NB4 (cell line): ENCODE results near the gene CD38.

Experiments
- CTCF ChIP-seq: IDR thresholded peaks from one replicate; pipeline ENCODE4 v1.5.1; 2012; ENCODE audit warnings: low read depth, low read length
- MAX ChIP-seq: IDR thresholded peaks from 2 replicates; pipeline ENCODE4 v1.6.1; 2011; ENCODE audit warnings: low read depth, low read length
- MYC ChIP-seq: IDR thresholded peaks from 2 replicates; pipeline ENCODE4 v1.6.1; 2011; ENCODE audit warnings: low read depth, low read length
- POLR2A ChIP-seq: IDR thresholded peaks from 2 replicates; pipeline ENCODE4 v1.6.1; 2011; ENCODE audit warnings: mild to moderate bottlenecking; ENCODE audit not compliant: insufficient read length; ENCODE audit errors: extremely low read depth

- TF ChIP-seq CTCF (no peak), POLR2A (no peak), MYC (no peak), MAX (no peak)
Measured at GRCh38 chr4:15899511-15899910, 121.4 kb downstream of the CD38 start.
